SK-N-SH (cell line): ENCODE data around the gene SLC25A47.
"Not testable (repeated sequence)": the region's sequence is repeated elsewhere in the genome, so short reads cannot be mapped to it uniquely, and the experiment has no call there.

Experiments used
- EP300 ChIP-seq, 2 experiments: IDR thresholded peaks; 2 replicates each; pipeline versions ENCODE4 v1.4.0 to v1.6.1; 2012; ENCODE audit warnings: borderline replicate concordance in 1 of 2, low read depth in 1 of 2, low read length in 1 of 2
- EZH2phosphoT487 ChIP-seq: fragments of 200-600 bp; sonication (generic); IDR thresholded peaks from 2 replicates; pipeline ENCODE4 v1.6.1; 2017; ENCODE audit warnings: low read depth, mixed run types, mild to moderate bottlenecking, antibody characterized with exemption, moderate library complexity, borderline replicate concordance
- FOXJ3 ChIP-seq: sonication (generic); formaldehyde crosslinking; IDR thresholded peaks from 2 replicates; pipeline ENCODE4 v1.5.1; 2020; ENCODE audit warnings: mild to moderate bottlenecking, missing genetic modification reagents
- MAX ChIP-seq: IDR thresholded peaks from 2 replicates; pipeline ENCODE4 v1.4.0; 2012; ENCODE audit warnings: low read depth
- MEF2A ChIP-seq: IDR thresholded peaks from 2 replicates; pipeline ENCODE4 v1.4.0; 2012; ENCODE audit warnings: low read depth, borderline replicate concordance
- MXI1 ChIP-seq: IDR thresholded peaks from 2 replicates; pipeline ENCODE4 v1.6.1; 2012; ENCODE audit warnings: mild to moderate bottlenecking, low read depth, low read length, improper control_type of control experiment
- PBX3 ChIP-seq: IDR thresholded peaks from 2 replicates; pipeline ENCODE4; 2012
- POLR2AphosphoS5 ChIP-seq: IDR thresholded peaks from 2 replicates; pipeline ENCODE4 v1.6.1; 2012; ENCODE audit warnings: low read depth, low read length
- TCF12 ChIP-seq: IDR thresholded peaks from 2 replicates; pipeline ENCODE4 v1.4.0; 2012
- TF ChIP-seq, protein P1 (sequence below): fragments of 200-600 bp; sonication (generic); IDR thresholded peaks from 2 replicates; pipeline ENCODE4 v1.6.1; 2017; ENCODE audit warnings: antibody characterized with exemption, mild to moderate bottlenecking, moderate library complexity

DNA sequence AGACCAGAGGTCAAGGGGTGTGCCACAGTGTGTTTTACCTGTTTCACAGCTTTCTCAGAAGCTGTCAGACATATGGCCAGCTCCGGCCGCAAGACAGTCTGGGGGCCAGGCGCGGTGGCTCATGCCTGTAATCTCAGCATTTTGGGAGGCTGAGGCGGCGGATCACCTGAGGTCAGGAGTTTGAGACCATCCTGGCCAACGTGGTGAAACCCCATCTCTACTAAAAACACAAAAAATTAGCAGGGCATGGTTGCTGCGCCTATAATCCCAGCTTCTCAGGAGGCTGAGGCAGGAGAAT is 35.2 kb upstream of the SLC25A47 start:
- TF ChIP-seq, protein P1, sequence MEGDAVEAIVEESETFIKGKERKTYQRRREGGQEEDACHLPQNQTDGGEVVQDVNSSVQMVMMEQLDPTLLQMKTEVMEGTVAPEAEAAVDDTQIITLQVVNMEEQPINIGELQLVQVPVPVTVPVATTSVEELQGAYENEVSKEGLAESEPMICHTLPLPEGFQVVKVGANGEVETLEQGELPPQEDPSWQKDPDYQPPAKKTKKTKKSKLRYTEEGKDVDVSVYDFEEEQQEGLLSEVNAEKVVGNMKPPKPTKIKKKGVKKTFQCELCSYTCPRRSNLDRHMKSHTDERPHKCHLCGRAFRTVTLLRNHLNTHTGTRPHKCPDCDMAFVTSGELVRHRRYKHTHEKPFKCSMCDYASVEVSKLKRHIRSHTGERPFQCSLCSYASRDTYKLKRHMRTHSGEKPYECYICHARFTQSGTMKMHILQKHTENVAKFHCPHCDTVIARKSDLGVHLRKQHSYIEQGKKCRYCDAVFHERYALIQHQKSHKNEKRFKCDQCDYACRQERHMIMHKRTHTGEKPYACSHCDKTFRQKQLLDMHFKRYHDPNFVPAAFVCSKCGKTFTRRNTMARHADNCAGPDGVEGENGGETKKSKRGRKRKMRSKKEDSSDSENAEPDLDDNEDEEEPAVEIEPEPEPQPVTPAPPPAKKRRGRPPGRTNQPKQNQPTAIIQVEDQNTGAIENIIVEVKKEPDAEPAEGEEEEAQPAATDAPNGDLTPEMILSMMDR: not testable (repeated sequence)
- TF ChIP-seq TCF12; EP300 (IDR thresholded peaks at IDR 0.05; ENCODE audit: borderline replicate concordance in 1 of 2, low read depth in 1 of 2, low read length in 1 of 2); POLR2AphosphoS5; FOXJ3 (CRISPR knock-in tag); MEF2A; MXI1; PBX3; EZH2phosphoT487; MAX: not testable (repeated sequence)
